IPS DF 6.9 (cell line): ENCODE data around the gene SGPL1.

Experiments
- DNase-seq: peaks from one replicate; pipeline ENCODE4 v3.0.0-alpha.2; 2013; ENCODE audit warnings: low read depth, low spot score
- H3K27ac ChIP-seq: one replicate; pipeline ENCODE4 v1.5.1; 2013; ENCODE audit warnings: low read length, control low read depth
- H3K27me3 ChIP-seq: 2 replicates; pipeline ENCODE4 v1.6.1; 2013; ENCODE audit warnings: mild to moderate bottlenecking, low read length; ENCODE audit not compliant: control insufficient read depth, insufficient read depth
- H3K36me3 ChIP-seq: 2 replicates; pipeline ENCODE4 v1.6.1; 2013; ENCODE audit warnings: low read length; ENCODE audit not compliant: control insufficient read depth, insufficient read depth
- H3K4me1 ChIP-seq: 2 replicates; pipeline ENCODE4 v1.6.1; 2013; ENCODE audit warnings: low read length; ENCODE audit not compliant: control insufficient read depth, insufficient read depth
- H3K4me3 ChIP-seq: 2 replicates; pipeline ENCODE4 v1.5.1; 2013; ENCODE audit warnings: mild to moderate bottlenecking, low read length
- H3K9me3 ChIP-seq: 2 replicates; pipeline ENCODE4 v1.6.1; 2013; ENCODE audit warnings: low read length, inconsistent platforms; ENCODE audit not compliant: control insufficient read depth, insufficient read depth
- WGBS: extraction: QIAGEN DNeasy Blood & Tissue Kit; methylation state at CpG from one replicate; pipeline ENCODE4 v1.1.7; 2013; ENCODE audit warnings: mixed read lengths, missing lambda C conversion rate; ENCODE audit not compliant: insufficient read length, insufficient coverage; 5-methylcytosine and 5-hydroxymethylcytosine counted together

Gene SGPL1

DNA sequence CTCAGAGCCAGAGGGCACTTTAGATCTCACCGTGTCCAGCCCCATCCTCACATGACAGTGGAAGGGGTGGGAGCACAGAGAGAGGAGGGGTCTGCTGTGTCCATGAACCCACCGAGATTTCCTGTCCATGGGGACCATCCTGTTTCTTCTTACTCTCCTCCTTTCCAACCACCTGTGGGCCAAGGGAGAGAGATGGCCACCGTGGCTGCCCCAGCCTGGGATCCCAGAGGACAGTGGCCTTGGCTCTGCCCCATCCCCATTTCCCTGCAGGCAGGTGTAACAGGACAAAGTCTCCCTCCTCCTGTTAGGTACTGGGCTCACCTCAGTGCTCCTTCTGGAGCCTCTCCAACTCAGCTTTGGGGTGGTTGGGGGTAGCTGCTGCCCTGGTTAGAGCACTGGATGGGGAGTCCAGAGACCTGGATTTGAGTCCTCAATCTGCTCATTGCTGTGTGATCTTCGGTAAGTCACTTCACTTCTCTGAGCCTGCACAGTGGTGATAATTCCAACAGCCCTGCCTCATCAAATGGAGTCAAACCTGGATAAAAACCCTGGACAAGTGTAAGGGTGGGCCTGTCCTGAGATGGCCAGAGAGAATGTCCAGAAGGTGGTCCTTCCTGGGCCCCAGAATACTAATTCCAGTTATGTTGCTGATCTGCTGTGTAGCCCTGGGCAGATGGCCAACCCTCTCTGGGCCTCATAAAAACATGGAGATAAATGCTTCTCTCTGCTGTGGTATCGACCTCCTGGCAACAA is 90.5 kb downstream of the SGPL1 start:
- no CpG with 5 or more reads among the region's 5 CpGs for WGBS
- no peaks in the 10 kb centered on the region for H3K9me3 ChIP-seq
- H3K27me3 ChIP-seq: no peaks in the 10 kb centered on the region
- no peak overlapping the region for H3K27ac ChIP-seq
- H3K4me1 ChIP-seq: no peaks in the 10 kb centered on the region; the same call in 1 of the 2 replicates
- no peak for DNase-seq
- peaks cover 2% of the 10 kb centered on the region; the same call in 1 of the 2 replicates for H3K36me3 ChIP-seq
- H3K4me3 ChIP-seq: no peak overlapping the region

DNA sequence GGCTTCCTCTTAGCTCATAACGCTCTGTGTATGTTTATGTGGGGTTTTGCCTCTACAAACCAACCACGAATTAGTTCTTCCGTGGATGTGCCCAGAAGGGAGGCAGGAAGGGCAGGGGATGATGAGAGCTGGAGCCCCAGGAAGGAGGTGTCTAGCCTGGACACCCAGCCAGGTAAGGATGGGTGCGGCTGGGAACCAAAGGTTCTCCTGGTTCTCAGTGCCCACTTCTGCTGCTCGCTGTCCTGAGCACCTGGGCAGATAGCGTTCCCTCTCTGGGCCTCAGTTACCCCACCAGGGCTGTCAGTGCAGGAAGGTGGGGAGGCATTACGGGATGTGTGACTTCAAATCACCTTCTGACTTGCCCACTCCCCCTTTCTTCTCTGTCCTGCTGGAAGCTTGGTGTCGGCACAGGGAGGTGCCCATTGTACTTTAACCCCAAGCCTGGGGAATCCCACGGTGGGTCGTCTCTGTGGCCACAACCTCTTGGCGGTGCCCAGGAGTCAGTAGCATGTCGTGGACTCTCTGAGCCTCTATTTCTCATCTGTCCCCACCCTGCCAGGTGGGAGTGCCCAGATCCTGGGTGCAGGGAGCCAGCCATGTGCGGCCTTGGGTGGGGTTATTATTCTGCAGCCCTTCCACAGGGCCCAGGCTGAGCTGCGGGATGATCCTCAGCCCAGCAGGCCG is 91.3 kb downstream of the SGPL1 start:
- H3K4me1 ChIP-seq: no peaks in the 10 kb centered on the region; the same call in 1 of the 2 replicates
- no peaks in the 10 kb centered on the region for H3K9me3 ChIP-seq
- no peak overlapping the region for H3K27ac ChIP-seq
- no peaks in the 10 kb centered on the region for H3K27me3 ChIP-seq
- peaks cover 2% of the 10 kb centered on the region; the same call in 1 of the 2 replicates for H3K36me3 ChIP-seq
- H3K4me3 ChIP-seq: no peak overlapping the region
- no CpG with 5 or more reads among the region's 15 CpGs for WGBS
- DNase-seq: no peak

DNA sequence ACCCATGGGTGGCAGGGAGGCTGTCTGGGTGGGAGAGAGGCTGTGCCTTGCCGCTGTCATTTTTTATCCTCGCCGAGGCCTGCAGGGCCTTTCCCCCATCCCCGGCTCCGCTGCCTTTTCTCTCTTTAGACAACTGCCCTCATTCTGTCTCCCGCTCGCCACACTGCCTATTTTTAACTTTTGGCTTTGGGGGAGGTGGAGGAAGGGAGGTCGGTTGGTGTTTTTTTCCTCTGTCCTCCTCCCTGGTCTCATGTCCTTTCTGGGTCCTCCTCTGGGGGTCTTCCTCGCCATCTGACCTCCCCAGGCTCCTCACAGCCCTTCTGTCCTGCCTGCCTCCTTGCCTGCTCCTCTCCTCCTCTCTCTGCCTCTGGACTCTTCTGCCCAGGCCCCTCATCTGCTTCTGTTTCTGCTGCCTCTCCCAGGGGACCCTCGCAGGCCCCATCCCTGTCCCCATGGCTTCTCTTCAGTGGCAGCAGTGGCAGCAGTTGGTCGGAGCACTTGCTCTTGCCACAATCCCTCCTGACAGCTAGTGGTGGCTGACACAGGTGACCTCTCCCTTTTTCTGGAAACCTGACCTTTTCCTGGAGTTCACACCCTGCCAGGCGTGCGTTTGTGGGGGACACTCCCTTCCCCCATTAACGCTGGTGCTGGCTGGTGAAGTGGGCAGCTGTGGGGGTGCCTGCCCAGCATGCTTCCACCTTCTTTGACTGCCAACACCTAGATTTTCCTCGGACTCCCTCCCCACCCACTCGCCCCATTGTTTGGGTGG is 92.1 kb downstream of the SGPL1 start:
- no peaks in the 10 kb centered on the region; the same call in 1 of the 2 replicates for H3K4me1 ChIP-seq
- H3K36me3 ChIP-seq: peaks cover 2% of the 10 kb centered on the region; the same call in 1 of the 2 replicates
- no peak for DNase-seq
- no CpG with 5 or more reads among the region's 16 CpGs for WGBS
- no peak overlapping the region for H3K4me3 ChIP-seq
- no peaks in the 10 kb centered on the region for H3K9me3 ChIP-seq
- H3K27me3 ChIP-seq: no peaks in the 10 kb centered on the region
- H3K27ac ChIP-seq: no peak overlapping the region

DNA sequence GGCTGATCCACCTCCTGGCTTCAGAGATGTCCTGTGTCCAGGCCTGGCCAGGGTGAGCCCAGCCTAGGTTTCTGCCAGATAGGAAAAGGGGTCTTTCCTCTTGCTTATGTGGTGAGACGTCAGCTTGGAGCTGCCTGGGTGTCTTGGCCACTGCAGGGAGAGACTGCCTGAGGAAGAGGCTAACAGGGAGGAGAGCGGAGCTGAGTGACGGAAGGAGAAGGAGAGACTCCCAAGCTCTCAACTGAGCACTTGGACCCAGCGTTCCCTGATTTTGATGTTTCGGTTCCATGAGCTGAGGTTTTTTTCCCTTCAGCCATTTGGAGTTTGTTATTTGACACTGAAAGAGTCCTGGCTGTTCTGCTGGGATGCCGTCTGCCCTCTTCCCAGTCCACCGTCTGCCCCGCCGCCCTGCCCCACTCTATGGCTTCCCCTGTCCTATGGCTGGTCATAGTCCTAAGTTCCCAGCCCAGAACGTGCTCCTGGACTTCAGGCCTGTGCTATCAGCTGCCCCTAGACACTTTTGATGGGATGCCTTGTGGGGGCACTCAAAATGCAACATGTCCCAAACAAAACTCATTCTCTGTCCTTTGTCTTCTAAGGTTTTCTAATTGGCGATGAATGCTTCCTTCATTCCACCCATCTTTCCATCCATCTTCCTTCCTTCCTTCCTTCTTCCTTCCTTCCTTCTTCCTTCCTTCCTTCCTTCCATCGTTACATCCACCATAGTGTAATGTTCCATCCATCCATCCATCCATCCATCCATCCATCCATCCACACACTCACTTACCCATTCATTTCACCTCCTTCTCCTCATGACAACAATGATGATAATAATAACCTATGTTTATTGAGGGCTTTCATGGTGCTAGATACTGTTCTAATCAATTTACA is 92.9 kb downstream of the SGPL1 start:
- WGBS: 100% methylated on average over 1 of the region's 12 CpGs
- Histone ChIP-seq H3K4me3 (no peak overlapping the region), H3K4me1 (no peaks in the 10 kb centered on the region; the same call in 1 of the 2 replicates), H3K36me3 (peaks cover 2% of the 10 kb centered on the region; the same call in 1 of the 2 replicates), H3K9me3 (no peaks in the 10 kb centered on the region), H3K27me3 (no peaks in the 10 kb centered on the region), H3K27ac (no peak overlapping the region)
- DNase-seq: no peak

DNA sequence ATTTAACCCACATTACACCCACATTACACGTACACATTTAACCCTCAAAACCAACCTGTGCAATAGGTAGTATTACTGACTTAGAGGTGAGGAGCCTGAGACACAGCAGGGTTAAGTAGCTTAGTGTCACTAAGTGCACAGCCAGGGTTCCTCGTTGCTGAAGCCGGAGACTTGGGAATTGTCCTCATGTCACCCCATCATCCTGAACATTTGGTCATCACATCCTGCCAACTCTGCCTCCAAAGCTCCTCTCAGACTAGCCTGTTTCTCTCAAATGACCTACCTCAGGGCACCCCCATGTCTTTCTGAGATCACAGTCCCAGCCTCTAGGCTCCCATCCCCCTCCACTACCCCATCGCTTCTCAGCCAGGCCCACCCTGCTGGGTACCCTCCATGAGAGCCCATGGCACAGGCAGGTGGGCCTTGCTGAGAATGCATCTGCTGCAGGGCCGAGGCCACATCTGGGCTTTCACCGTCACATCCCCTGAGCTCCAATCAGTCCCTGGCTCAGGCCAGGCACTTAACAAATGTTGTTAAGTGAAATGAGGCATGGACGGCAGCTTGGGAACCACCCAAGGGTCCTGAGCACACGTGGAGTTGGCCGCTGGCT is 93.7 kb downstream of the SGPL1 start:
- WGBS: 100% methylated on average over 1 of the region's 9 CpGs
- Histone ChIP-seq H3K4me3 (no peak overlapping the region), H3K9me3 (no peaks in the 10 kb centered on the region), H3K36me3 (peaks cover 2% of the 10 kb centered on the region; the same call in 1 of the 2 replicates), H3K4me1 (no peaks in the 10 kb centered on the region; the same call in 1 of the 2 replicates), H3K27me3 (no peaks in the 10 kb centered on the region), H3K27ac (no peak overlapping the region)
- no peak for DNase-seq

DNA sequence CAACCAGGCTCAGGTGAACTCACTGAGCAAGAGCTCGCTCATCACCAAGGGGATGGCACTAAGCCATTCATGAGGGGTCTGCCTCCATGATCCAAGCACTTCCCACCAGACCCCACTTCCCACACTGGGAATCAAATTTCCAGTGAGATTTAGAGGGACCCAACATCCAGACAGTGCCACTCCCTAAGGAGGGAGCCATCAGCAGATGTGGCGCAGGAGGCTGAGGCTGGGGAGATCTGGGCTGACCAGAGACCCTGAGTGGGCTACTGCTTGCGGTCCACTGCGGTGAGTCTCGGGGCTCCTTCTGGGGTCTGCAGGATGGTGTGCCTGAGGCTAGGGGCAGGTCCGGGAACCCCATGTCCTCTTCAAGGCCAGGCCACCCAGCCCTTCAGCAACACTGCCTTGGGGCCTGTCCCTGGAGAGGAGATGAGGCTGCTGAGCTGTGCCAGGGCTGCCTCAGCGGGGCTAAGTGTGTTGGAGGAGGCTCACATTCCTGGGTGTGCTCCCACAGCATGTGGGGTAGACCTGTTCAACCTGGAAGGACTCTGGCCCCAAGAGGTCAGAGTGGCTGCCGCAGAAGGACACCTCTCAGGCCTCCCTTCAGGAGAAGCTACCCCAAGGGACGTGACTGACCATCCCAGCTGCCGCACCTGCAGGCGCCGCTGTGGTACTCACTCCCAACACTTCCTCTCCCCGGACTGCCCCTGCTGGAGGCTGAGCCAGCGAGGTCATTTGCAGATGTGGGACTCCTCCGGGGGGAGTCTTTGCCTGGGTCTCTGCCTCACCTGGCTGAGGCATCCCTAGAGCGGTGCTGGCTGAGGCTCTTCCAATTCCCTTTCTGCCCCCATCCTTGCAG is 95.0 kb downstream of the SGPL1 start:
- Histone ChIP-seq H3K4me1 (no peaks in the 10 kb centered on the region; the same call in 1 of the 2 replicates), H3K27ac (no peak overlapping the region), H3K4me3 (no peak overlapping the region), H3K9me3 (no peaks in the 10 kb centered on the region), H3K27me3 (no peaks in the 10 kb centered on the region), H3K36me3 (peaks cover 2% of the 10 kb centered on the region; the same call in 1 of the 2 replicates)
- whole genome bisulfite sequencing: no CpG with 5 or more reads among the region's 16 CpGs
- DNase-seq: no peak

DNA sequence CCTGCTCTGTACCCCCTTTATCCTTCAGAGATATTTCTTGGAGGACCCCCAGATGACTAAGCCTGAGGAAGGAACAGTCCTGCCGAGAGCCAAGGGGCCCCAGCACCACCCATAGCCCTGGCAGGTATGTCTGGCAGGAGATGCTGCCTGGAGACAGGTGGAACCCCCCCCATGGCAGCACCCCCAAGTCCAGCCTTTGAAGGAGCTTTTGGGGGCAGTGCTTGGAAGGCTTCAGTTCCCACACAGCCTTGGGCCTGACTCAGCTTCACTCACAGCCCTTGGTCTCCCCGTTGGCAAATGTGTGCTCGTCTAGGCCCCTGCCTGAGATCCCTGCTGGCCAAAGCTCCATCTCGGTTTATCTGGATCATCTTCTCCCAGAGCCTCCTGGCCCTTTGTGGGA is 95.6 kb downstream of the SGPL1 start:
- WGBS: no CpG with 5 or more reads among the region's 4 CpGs
- DNase-seq: no peak
- H3K27me3 ChIP-seq: no peaks in the 10 kb centered on the region

DNA sequence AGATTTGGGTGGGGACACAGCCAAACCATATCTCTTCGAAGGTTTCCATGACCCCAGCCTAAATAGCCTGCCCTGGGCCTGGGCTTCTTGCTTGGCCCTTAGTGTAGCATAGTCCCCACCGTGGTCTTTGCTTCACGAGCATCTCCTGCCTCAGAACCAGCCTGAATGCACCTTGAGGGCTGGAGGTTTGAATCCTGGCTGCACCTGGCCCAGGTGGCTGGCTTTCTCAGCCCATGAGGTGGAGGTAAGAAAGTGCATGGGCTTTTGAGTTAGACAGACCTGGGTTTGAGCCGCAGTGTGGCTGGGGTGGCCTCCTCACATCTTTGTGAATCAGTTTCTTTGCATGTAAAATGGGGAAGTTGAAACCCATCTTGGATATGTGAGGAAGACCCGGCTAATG is 96.8 kb downstream of the SGPL1 start:
- no CpG with 5 or more reads among the region's 5 CpGs for WGBS

More for the DNA sequence above, 95.6 kb downstream of the SGPL1 start:
- no peaks in the 10 kb centered on the region; the same call in 1 of the 2 replicates for H3K4me1 ChIP-seq
- H3K4me3 ChIP-seq: no peak overlapping the region
- peaks cover 2% of the 10 kb centered on the region; the same call in 1 of the 2 replicates for H3K36me3 ChIP-seq
- no peak overlapping the region for H3K27ac ChIP-seq
- no peaks in the 10 kb centered on the region for H3K9me3 ChIP-seq

More for the DNA sequence above, 96.8 kb downstream of the SGPL1 start:
- no peaks in the 10 kb centered on the region for H3K9me3 ChIP-seq
- no peak overlapping the region for H3K4me3 ChIP-seq
- H3K27ac ChIP-seq: no peak overlapping the region
- DNase-seq: no peak
- no peaks in the 10 kb centered on the region for H3K27me3 ChIP-seq
- no peaks in the 10 kb centered on the region; the same call in 1 of the 2 replicates for H3K4me1 ChIP-seq
- peaks cover 2% of the 10 kb centered on the region; the same call in 1 of the 2 replicates for H3K36me3 ChIP-seq
